Panc1 (cell line): Measurements from ENCODE around the gene UBE2U. TPM values are rescaled to one million over a fixed set of nuclear protein-coding genes. Genes with fewer than 3 reads are reported as not detected.

Experiments
- ATAC-seq: fragments of 200-7000 bp; cut with Tn5 transposase; 2 replicates; pipeline ENCODE4 v1.9.1; 2020; ENCODE audit warnings: mild to moderate bottlenecking, moderate library complexity
- BruUV-seq: library from RNA; stranded (reverse); fragments of 400-500 nt; replicated peaks from 2 replicates; lab custom pipeline; 2021; lab: Mats Ljungman, UMichigan
- CTCF ChIA-PET: fragments of 300-600 bp; sonication (Branson Sonifier 250); formaldehyde crosslinking; loops from one replicate; lab custom pipeline; 2022; ENCODE audit warnings: antibody characterized with exemption; lab: Charles Lee
- POLR2A ChIA-PET: fragments of 300-600 bp; sonication (Branson Sonifier 250); formaldehyde crosslinking; loops from one replicate; lab custom pipeline; 2022; ENCODE audit warnings: antibody characterized with exemption; lab: Charles Lee
- DNase-seq: peaks from one replicate; pipeline ENCODE4 v3.0.0-alpha.2; 2010; ENCODE audit warnings: low read depth, low spot score
- H3K27ac ChIP-seq: 2 replicates; pipeline ENCODE4 v1.5.1; 2011; ENCODE audit warnings: mild to moderate bottlenecking, low read length, inconsistent platforms
- H3K27me3 ChIP-seq: fragments of 200-500 bp; sonication (Bioruptor generic); 2 replicates; pipeline ENCODE4 v1.6.0; 2014; ENCODE audit warnings: low read length, inconsistent platforms; ENCODE audit not compliant: control insufficient read depth, insufficient read depth
- H3K36me3 ChIP-seq: fragments of 200-500 bp; sonication (Bioruptor generic); 2 replicates; pipeline ENCODE4 v1.5.1; 2014; ENCODE audit warnings: inconsistent platforms, mild to moderate bottlenecking, low read length, moderate library complexity; ENCODE audit not compliant: control insufficient read depth, insufficient read depth
- H3K4me1 ChIP-seq: 2 replicates; pipeline ENCODE4 v1.5.1; 2011; ENCODE audit warnings: inconsistent platforms, mild to moderate bottlenecking, low read length, moderate library complexity; ENCODE audit not compliant: control insufficient read depth, insufficient read depth
- H3K4me3 ChIP-seq, 2 experiments: 2 replicates each; pipeline ENCODE4 v1.5.1; 2011 to 2012; ENCODE audit warnings: low read depth in 2 of 2, low read length in 2 of 2, mild to moderate bottlenecking in 2 of 2, inconsistent platforms in 1 of 2, moderate library complexity in 1 of 2
- H3K9me3 ChIP-seq: fragments of 200-500 bp; sonication (Bioruptor generic); 2 replicates; pipeline ENCODE4 v1.5.1; 2014; ENCODE audit warnings: low read depth, mild to moderate bottlenecking, inconsistent platforms, low read length, moderate library complexity; ENCODE audit not compliant: control insufficient read depth, insufficient read depth
- CTCF ChIP-seq: fragments of 450-650 bp; IDR thresholded peaks from 2 replicates; pipeline ENCODE4 v1.5.1; 2017; ENCODE audit warnings: mild to moderate bottlenecking
- POLR2AphosphoS5 ChIP-seq: IDR thresholded peaks from 2 replicates; pipeline ENCODE4 v1.6.1; 2012; ENCODE audit warnings: mild to moderate bottlenecking, low read depth, low read length, moderate library complexity
- REST ChIP-seq, 2 experiments: IDR thresholded peaks; 2 replicates each; pipeline ENCODE4 v1.6.1; 2011 to 2012; ENCODE audit warnings: low read depth in 2 of 2, control low read depth in 1 of 2, low read length in 1 of 2, mild to moderate bottlenecking in 1 of 2, moderate library complexity in 1 of 2; ENCODE audit not compliant: insufficient read depth in 1 of 2
- SIN3A ChIP-seq: IDR thresholded peaks from 2 replicates; pipeline ENCODE4 v1.6.1; 2012; ENCODE audit warnings: low read depth, mild to moderate bottlenecking, low read length, moderate library complexity, borderline replicate concordance; ENCODE audit not compliant: insufficient read depth
- TCF7L2 ChIP-seq: IDR thresholded peaks from 2 replicates; pipeline ENCODE4 v1.6.1; 2011; ENCODE audit warnings: mild to moderate bottlenecking, low read depth, low read length, inconsistent platforms
- in situ Hi-C: cut with HindIII; loops from 2 replicates; pipeline ENCODE4 v1.10.0; 2016; ENCODE audit warnings: low sequenced_read_pairs, low pct_unique_long_range_greater_than_20kb
- intact Hi-C: fragments of 100-400 bp; cut with micrococcal nuclease; formaldehyde crosslinking; loops from one replicate; pipeline ENCODE4 v1.10.0; 2022; ENCODE audit not compliant: unreplicated experiment
- total RNA-seq: library from RNA; stranded (reverse); gene quantifications from one replicate; pipeline ENCODE4 v1.2.1, GENCODE V29; 2021; ENCODE audit not compliant: unreplicated experiment

UBE2U gene
- total RNA-seq, 1 experiment from 2014 or later = not detected

GRCh38 chr1:64302194-64302593 is 98.8 kb downstream of the UBE2U start:
- ChIA-PET POLR2A (no interaction called here), CTCF (no interaction called here)
- Histone ChIP-seq H3K36me3 (no peaks in the 10 kb centered on the region), H3K27ac (no peak overlapping the region), H3K9me3 (peaks cover 5% of the 10 kb centered on the region; the same call in 1 of the 2 replicates), H3K27me3 (no peaks in the 10 kb centered on the region), H3K4me1 (no peaks in the 10 kb centered on the region), H3K4me3 (no peak overlapping the region)
- in situ Hi-C loops = no loop called here
- intact Hi-C loops = no loop called here
- BruUV-seq = no TSS peak
- no peak for DNase-seq
- TF ChIP-seq POLR2AphosphoS5 = no peak
- no peak for TF ChIP-seq TCF7L2
- no peak for TF ChIP-seq SIN3A
- no peak for TF ChIP-seq CTCF
- TF ChIP-seq REST (IDR thresholded peaks at IDR 0.05; ENCODE audit: insufficient read depth in 1 of 2, low read depth in 2 of 2, low read length in 1 of 2) = no peak
- ATAC-seq = no peak

GRCh38 chr1:64302971-64303370 is 99.5 kb downstream of the UBE2U start:
- no peaks in the 10 kb centered on the region for H3K4me1 ChIP-seq
- H3K9me3 ChIP-seq = peaks cover 2% of the 10 kb centered on the region; the same call in 1 of the 2 replicates
- no peaks in the 10 kb centered on the region for H3K36me3 ChIP-seq
- intact Hi-C loops = no loop called here
- ATAC-seq (peak; percentile 74), DNase-seq (no peak)
- H3K27me3 ChIP-seq = no peaks in the 10 kb centered on the region
- ChIA-PET POLR2A (no interaction called here), CTCF (no interaction called here)
- TF ChIP-seq POLR2AphosphoS5 (no peak), REST (IDR thresholded peaks at IDR 0.05; ENCODE audit: insufficient read depth in 1 of 2, low read depth in 2 of 2, low read length in 1 of 2) (no peak), SIN3A (no peak), CTCF (no peak), TCF7L2 (no peak)
- no peak overlapping the region for H3K27ac ChIP-seq
- in situ Hi-C loops = no loop called here
- no peak overlapping the region for H3K4me3 ChIP-seq
- no TSS peak for BruUV-seq
